Measurements from ENCODE around the gene LONRF2.

DNA sequence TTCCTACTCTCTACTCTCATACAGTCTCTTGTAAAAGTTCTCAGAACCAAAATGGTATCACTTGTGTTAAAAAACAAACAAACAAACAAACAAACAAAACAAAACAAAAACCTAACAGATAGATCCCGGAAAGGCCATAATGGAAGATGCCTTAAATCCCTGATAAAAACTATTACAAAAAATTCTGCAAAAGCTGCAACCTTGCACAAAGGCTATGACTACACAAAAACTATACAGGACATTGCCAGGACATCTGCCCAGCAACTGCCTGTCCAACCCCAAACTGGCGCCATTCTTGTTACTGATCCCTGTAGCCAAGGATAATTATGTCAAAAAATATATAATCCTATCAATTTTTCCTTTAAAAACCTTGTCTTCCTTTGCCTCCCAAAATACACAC, 36.3 kb upstream of the LONRF2 start:
- no peak for TF ChIP-seq EP300 (IDR thresholded peaks at IDR 0.05; ENCODE audit: low read depth)
- TF ChIP-seq, protein P1, sequence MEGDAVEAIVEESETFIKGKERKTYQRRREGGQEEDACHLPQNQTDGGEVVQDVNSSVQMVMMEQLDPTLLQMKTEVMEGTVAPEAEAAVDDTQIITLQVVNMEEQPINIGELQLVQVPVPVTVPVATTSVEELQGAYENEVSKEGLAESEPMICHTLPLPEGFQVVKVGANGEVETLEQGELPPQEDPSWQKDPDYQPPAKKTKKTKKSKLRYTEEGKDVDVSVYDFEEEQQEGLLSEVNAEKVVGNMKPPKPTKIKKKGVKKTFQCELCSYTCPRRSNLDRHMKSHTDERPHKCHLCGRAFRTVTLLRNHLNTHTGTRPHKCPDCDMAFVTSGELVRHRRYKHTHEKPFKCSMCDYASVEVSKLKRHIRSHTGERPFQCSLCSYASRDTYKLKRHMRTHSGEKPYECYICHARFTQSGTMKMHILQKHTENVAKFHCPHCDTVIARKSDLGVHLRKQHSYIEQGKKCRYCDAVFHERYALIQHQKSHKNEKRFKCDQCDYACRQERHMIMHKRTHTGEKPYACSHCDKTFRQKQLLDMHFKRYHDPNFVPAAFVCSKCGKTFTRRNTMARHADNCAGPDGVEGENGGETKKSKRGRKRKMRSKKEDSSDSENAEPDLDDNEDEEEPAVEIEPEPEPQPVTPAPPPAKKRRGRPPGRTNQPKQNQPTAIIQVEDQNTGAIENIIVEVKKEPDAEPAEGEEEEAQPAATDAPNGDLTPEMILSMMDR (IDR thresholded peaks at IDR 0.05) = no peak

Measured in transverse colon (tissue), 3 donors.